Activated T-helper 9 cell treated with anti-CD3 and anti-CD28 coated beads, Interleukin-2, amount 50 U/mL, for 16 hours (primary cell): ENCODE data around the gene XK.

ENCODE experiments used
- DNase-seq: peaks from one replicate; pipeline ENCODE4 v3.0.0-alpha.2; 2020; ENCODE audit warnings: low read depth

Gene XK

DNA sequence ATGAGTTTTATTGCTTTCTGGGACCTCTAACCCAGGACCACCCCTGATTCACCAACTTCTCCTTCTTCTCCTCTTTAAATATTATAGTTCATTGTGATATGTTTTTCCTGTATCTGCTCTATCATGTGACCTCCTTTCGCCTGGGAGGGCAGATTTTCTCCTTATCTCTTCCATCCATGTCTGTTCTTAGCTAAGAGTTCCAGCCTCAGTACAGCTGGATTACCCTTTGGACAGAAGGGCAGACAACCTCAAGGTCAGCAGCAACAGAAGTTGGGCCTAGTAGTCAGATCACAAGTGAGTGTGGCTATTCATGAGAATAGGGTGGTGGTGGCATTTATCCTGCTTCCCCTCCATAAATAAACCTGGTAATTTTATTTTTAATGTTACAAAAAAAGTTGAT is 5.7 kb upstream of the XK start:
- no peak for DNase-seq

DNA sequence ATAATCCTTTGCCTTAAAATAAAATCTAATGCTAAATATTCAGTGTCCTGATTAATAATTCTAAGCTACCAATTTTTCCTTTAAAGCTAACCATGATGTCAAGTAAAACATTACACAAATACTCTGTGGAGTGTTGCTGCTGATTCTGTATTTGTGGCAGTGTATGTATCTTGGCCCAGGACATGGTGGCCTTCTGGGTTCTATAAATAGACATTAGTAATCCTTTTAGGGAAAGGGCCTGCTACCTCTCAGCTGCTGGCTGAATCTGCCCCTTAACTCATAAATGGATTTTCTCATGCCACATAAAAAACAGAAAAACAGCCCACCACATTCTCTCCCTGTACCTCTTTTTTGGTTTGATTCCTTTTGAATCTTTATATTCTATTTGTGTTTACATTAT is 1.2 kb upstream of the XK start:
- no peak for DNase-seq

DNA sequence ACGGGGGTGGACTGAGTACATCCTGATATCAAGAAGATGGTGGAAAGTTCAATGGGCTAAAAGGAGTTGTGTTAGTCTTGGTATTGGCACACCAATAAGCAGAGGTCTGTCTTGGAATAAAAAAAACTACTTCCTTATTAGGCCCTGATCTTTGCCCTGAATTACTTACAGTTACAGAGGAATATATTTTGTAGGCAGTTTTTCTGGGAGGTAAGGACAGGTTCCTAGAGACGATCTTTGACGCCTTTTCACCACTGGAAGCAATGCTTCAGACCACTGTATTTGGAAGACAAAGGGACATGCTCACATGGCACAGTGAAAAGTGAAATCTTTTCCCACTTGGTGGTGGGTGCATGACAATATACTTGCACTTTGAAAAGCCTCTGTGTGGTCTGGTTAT is 618 bp upstream of the XK start:
- no peak for DNase-seq

DNA sequence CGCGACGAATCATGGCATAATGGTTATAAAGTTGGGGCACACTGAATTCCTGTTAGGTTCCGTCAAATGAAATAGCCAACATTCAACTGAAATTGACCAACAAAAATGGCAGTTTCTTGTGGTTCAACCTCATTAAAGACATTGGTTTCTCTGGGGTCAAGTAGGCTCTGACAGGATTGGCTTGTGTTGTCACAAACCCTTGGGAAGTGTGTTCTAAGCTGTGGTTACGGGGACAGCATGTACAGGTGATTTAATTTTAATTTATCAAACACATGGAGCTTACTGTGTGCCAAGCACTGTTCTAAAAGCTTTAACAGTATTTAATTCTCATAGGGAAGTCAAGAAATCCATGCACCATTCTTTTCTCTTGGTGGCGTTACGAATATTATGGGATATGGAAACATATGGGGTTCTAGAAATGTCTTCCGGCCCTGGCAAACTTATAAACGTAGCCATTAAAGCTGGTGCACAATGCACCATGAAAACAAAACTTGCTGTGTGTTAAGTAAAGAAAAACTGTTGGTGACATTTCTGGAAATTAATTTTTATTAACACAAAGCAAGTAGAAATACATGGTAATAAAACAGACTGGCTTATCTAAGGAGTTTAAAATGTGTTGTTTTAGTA is 891 bp downstream of the XK start:
- no peak for DNase-seq

DNA sequence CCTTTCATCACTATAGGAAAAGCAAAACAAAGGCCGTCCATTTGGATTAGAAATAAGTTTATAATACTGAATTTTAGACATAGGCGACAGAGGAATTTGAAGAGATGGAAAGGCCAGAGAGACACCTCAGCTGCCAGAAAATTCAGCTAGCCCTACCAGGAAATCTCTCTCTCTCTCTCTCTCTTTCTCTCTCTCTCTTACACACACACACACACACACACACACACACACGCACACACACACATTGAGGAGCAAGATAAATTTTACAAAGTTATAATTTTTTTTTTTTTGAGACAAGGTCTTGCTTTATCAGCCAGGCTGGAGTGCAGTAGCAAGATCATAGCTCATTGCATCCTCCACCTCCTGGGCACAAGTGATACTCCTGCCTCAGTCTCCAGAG is 1.4 kb downstream of the XK start:
- DNase-seq = no peak

DNA sequence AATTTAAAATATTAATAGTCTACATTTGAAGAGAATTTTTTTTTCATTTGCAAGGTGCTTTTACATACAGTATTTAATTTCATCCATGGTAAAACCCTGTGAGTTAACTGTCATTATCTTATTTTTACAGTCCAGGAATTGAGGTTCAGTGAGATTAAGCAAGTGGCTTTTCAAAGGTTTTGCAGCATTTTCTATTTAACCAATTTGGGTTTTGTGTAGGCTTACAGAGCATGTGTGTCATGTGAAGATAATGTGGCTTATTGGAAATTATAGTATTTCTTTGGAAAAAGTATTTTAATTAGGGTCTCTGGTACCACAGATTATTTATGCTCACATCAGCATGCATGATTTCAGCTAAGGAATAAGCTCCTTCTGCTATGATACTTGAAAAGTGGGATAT is 4.5 kb downstream of the XK start:
- no peak for DNase-seq

DNA sequence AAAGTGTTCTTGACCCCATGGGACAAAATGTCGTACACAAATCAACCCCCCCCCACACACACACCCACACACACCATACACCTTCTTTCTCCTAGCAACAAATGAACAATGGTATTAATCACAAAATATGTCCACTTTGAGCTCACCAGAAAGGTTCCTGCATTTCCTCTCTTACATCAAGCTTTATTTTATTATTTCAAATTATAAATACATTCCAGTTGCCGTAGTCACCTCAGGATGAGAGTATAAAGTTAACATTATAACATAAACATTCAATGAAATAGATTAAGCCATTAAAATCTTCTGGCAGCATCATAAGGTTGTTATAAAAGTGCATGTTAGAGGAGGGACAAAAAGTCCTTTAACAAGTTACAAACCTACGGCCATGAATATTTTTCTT is 7.3 kb downstream of the XK start:
- DNase-seq = no peak

DNA sequence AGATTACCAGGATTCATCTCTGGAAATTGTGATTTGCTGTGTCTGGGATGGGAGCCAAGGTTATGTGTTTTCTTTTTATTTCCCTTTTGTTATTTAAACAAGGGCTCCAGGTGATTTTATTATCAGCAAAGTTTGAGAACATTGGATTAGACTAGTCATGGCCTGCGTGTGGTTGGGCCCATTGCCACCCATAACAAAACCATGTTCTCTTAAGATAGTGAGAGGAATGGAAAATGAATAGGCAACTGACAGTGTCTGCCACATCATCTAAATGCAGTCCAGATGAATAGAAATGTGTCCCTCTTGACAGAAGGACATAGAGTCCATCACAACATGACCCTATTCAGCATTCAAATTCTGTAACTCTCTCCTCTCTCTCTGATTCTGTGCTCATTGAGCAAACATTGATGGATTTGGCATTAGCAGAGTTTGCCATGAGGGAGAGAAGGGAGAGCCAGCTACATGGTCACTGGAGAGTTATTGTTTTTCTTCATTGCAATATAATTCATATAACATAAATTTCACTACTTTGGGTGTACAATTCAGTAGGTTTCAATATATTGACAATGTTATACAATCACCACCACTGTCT is 11.7 kb downstream of the XK start:
- DNase-seq = no peak

DNA sequence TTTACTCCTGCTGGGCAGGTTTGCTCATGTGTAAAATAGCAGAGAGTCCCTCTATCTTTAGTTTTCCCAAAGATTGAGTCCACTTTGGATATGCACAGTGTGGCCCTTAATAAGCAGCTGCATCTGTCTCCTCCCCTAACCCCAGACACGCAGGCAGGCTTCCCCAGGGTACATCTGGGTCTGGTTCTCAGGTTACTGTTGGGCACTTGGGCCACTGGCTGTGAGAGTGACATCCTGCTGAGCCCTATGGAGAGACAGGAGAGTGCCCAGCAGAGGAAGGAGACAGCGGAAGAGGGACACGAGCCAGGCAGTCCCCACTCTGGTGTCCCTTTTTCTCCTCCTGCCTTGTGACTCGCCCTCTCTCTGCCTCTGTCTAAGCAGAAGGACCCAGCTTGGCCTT is 16.0 kb downstream of the XK start:
- DNase-seq = no peak

DNA sequence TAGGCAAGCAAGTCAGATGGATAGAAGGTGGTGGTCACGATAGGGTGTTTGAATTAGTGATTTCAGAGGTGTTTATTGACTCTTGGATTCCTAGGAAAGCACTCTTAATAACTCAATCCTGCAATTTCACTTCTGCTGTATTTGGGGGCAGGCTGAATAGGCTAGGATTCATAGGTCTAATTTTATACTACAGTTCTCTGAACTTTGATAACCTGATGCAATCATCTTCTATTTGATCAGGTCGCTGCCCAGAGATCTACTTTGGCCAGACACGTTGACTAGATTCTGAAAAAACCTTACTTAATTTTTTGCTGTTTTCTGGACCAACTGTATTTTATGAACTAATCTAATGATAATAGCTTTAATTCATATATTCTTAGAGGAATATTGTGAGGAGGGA is 26.4 kb downstream of the XK start:
- no peak for DNase-seq

DNA sequence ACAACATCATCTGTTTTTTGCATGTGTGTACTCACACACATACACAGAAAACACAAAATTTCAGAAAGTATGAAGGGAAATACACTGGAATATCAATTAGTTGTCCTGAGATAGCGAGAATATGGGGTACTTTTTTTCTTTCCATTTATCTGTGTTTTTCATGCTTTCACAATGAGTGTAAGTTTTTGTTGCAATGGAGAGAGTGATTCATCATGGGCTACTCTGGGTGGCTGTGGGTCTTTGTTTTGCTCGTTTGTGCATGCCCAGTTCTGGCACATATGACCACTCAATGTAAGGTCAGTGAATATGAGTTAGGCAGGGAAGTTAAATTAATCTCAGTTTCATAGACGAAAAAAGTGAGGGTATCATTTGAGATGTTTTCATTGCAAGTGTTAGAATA is 26.9 kb downstream of the XK start:
- no peak for DNase-seq

DNA sequence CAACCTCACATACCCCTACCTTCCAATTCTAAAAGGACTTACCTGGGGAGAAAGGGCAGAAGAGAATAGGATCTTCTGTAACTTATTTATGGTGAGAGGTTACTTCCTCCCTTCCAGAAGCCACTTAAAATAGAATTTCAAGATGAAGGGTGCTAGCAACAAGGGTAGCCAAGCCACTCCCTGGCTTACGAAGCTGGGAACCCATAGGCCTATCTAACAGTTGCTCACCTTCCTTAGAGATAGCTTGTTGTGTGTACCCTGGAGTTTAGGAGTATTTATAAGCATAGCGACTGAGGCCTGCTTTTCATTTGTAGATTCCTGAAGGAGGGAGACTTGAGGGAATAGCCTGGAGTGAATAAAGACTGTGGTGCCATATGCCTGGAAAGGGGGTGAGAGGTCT is 28.9 kb downstream of the XK start:
- DNase-seq = no peak

DNA sequence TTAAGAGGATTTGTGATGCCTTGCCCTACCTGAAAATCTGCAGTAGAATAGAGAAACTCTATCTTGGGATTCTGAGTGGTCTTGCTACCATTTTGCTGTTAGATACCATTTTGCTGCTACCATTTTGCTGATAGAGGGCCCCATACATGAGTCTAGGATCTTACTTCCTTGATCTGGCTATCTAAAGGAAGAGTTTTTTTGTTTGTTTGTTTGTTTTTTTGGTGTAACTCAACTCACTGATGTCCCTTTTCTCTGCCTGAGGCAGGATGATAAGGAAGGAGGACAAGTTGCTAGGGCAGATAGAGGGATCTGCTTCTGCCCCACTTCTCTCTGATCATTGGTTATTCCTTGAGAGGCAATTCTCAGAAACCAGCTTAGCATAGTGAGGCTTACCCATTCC is 31.0 kb downstream of the XK start:
- DNase-seq = no peak

DNA sequence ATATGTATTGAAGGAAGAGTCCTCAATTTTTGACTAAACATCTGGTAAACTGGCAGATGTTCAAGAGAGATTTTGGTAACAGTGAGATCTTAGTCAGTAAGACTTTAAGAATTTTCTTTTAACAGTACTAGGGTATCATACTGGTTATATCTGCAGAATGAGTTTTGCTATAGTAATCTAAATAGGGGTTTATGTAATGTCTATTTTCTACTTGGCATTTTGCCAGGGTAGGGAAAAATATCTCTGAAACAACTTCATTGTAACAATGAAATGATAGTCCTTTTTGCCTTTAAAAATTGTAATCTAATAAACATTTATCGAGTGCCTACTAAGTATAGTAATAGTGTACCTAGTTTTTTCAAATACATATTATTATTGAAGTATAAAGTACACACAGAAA is 32.1 kb downstream of the XK start:
- DNase-seq = no peak

DNA sequence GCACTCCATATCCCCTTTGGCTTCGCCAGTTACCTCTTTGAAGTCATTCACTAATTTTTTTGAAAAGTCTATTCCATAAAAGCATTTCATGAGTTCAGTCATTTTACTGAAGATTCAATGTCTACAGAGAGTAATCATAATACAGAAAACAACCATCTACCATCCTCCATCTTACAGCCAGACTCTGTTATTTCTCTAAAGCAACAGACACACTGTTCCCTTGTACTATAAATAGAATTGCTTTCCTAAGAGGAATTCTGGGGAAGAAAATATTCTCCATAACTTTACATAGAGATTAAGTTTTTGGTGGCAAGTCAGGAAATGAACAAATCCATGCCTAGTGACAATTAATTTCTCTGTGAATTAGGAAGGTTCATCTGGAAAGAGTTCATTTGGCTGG is 37.0 kb downstream of the XK start:
- DNase-seq = no peak

DNA sequence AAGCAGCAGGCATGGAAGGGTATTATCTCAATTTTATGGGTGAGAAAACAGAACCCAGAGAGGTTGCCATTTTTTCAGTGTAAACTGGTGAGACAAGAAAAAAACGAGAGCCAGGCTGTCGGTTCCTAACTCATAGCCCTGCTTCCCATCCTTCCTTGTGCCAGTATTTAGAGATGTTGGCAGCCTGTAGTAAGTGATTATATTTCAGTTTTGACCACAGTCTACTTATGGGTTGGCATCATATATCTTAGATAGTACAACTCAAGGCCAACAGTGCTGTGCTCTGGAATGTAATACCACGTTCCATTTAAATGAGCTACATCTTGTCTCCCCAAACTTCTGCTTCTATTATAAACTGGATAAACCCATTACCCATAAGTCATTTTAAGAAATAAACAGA is 40.8 kb downstream of the XK start:
- no peak for DNase-seq

DNA sequence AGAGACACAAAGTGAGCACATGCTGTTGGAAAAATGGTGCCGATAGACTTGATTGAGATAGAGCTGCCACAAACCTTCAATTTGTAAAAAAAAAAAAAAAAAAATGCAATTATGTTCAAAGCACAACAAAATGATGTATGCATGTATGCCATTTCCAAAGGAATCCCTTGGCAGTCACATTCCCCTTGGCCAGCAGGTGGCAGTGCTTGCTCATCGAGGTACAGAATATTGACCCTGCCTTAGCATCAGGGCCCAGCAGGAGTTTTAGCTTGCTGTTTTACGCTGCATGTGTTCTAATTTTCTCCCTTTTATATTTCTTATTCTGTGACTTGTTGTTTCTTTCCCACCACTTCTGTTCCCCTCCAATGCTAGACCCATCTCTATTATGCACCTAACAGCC is 59.8 kb downstream of the XK start:
- DNase-seq = peak; percentile 63

DNA sequence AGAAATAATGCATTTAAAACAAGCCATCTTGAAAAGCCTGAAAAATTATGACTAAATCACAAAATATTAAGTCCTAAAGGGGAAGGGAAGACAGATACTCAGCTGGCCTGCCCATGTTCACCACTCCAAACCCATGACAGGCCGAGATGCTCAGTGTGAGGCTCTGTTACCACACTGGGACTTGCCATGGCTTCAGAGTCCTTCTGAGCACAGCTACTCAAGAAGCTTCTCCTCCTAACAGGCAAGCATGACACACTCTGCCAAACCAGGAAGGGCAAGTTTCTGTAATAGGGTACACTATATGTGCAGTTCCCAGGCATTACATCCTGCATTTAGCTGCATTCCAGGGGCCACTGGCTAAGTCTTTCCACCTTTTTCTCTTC is 60.2 kb downstream of the XK start:
- DNase-seq = no peak

DNA sequence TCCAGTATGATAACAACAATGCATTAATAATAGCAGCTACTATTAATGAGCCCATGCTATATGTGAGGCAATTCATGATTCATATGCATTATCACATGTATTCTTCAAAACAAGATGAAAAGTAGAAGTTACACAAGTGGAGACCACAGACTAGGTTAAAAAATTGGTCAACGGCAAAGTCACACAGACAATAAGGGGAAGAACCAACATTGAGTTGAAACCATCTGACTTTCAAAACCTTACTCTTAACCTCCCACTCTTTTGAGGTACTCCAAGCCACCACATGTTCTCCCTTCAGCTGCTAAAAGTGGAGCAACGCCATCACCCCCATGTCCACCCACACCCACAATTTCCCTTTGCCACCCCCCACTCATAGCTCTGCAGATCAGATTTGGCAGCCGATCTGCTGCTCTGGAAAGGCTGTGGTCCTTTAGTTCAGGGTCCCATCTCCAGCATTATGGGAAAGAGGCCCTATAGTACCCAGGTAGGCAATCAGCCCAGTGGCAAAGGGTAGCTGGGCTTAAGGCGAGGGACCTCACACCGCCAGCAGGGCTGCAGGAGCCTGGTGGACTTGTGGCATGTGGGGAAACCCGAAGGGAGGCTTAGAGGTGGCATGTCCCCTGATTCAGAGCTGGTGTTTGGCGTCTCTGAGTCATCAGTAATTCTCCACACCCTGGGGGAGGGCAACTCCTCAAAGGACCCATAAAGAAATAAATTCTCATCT is 60.8 kb downstream of the XK start:
- no peak for DNase-seq

DNA sequence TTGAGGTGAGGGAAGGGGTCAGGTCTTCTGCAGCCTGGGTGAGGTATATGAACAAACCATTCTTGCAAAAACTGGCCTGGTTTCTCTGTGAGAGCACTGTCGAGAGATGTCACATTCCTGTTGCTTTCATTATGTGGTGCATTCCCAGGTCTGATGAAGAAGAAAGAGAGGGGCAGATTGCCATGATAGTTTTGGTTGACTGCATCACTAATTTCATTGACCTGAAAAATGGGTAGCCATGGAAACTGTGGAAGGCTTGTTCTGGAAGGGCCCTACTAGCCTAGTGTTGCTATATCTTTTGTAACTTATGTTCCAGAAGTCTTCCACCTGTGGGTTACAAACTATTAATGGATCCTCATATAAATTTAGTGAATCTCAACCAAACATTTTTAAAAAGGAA is 61.4 kb downstream of the XK start:
- DNase-seq = no peak

DNA sequence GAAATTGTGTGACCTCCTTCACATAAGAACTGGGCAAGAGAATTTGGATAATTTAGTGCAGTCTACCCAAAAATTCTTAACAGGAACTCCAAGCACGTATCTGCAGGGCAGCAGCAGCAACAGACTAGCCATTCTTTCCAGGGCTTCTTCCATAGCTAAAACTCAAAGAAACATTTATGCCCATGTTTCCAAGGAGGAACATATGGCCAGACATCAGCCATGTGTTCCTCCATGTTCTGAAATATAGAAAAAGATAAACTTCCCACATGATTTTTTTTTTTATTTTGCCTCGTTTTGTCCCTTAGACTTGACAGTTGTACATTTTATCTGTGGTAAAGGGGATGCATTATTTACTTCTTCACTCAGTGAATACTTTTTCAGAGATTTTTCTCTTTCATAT is 66.7 kb downstream of the XK start:
- DNase-seq = no peak

DNA sequence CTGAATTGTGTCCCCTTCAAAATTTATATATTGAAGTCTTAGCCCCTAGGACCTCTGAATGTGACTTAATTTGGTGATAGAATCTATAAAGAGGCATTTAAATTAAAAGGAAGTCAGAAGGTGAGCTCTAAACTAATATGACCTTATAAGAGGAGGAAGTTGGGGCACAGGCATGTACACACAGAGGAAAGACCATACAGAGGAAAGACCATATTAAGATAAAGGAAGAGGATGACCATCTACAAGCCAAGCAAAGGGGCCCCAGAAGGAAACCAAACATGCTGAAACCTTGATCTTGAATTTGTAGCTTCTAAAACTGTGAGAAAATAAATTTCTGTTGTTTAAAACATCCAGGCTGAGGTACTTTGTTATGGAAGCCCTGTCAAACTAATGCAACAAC is 67.3 kb downstream of the XK start:
- no peak for DNase-seq

DNA sequence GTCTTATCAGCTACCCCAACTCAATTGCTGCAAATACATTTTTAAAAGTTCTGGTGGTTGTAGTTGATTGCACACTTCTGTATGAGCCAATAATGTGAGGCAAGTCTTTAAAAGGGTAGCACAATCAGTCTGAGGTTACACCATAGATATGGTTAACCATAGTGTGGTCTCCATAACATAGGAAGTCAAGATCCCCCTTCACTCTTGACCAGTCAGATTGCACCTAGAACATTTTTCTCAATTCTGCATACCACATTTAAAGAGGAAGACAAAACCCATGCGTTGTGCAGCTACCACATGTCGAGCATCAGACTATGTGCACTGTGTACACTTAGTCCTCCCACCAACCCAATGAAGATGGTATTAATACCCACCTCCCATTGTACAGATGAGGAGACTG is 67.8 kb downstream of the XK start:
- DNase-seq = no peak

DNA sequence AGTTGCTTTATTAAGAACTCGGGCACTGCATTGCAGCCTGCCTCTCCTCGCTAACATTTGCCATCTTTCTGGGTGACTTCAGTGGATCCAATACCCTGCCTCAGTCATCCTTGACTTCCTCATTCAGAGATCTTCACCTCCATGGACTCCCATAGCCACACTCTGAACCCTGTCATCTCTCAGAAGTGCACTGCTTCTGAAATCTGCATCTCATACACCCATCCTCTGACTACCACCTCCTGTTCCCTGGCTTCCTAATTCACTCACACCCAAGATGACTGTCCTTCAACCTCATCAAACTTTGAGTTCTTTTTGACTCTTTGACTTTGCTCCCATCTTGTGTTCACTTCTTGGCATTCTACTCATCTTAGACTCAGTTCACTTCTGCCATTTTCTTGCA is 68.9 kb downstream of the XK start:
- no peak for DNase-seq
